ENCODE data around the gene SLC12A7.

The SLC12A7 gene

GRCh38 chr5:1045960-1046560 is 65.8 kb downstream of the SLC12A7 start:
- no peak for DNase-seq

GRCh38 chr5:1044117-1044516 is 67.7 kb downstream of the SLC12A7 start:
- DNase-seq, result no peak

GRCh38 chr5:1043327-1043726 is 68.5 kb downstream of the SLC12A7 start:
- DNase-seq, result no peak

GRCh38 chr5:1042626-1043025 is 69.2 kb downstream of the SLC12A7 start:
- no peak for DNase-seq

- DNase-seq, result no peak
These were observed 70.4 kb downstream of the SLC12A7 start for GRCh38 chr5:1041225-1042143.

GRCh38 chr5:1040571-1040970 is 71.3 kb downstream of the SLC12A7 start:
- no peak for DNase-seq

- no peak for DNase-seq
These were observed 72.1 kb downstream of the SLC12A7 start for GRCh38 chr5:1039706-1040260.

GRCh38 chr5:1039210-1039548 is 72.7 kb downstream of the SLC12A7 start:
- no peak for DNase-seq

GRCh38 chr5:1038417-1039209 is 73.2 kb downstream of the SLC12A7 start:
- DNase-seq, result no peak

- DNase-seq, result no peak
These were observed 74.0 kb downstream of the SLC12A7 start for GRCh38 chr5:1037671-1038416.

- no peak for DNase-seq
These were observed 74.7 kb downstream of the SLC12A7 start for GRCh38 chr5:1037123-1037670.

GRCh38 chr5:1036504-1037122 is 75.2 kb downstream of the SLC12A7 start:
- DNase-seq, result no peak

- DNase-seq, result no peak
These were observed 76.2 kb downstream of the SLC12A7 start for GRCh38 chr5:1035421-1036405.

- no peak for DNase-seq
These were observed 76.9 kb downstream of the SLC12A7 start for GRCh38 chr5:1034986-1035385.

- DNase-seq, result no peak
These were observed 77.4 kb downstream of the SLC12A7 start for GRCh38 chr5:1034421-1034905.

- DNase-seq, result no peak
These were observed 78.0 kb downstream of the SLC12A7 start for GRCh38 chr5:1033606-1034420.

GRCh38 chr5:1033178-1033577 is 78.7 kb downstream of the SLC12A7 start:
- DNase-seq, result no peak

- no peak for DNase-seq
These were observed 79.3 kb downstream of the SLC12A7 start for GRCh38 chr5:1032551-1033027.

GRCh38 chr5:1032011-1032410 is 79.9 kb downstream of the SLC12A7 start:
- no peak for DNase-seq
